HepG2 (cell line): ENCODE data around the gene C3orf62. TPM values are rescaled to one million over a fixed set of nuclear protein-coding genes. Genes with fewer than 3 reads are reported as not detected.

ENCODE experiments used
- ATAC-seq: fragments of 200-7000 bp; cut with Tn5 transposase; 3 replicates; pipeline ENCODE4 v1.9.1; 2020; ENCODE audit warnings: mild to moderate bottlenecking, moderate library complexity
- BruUV-seq: library from RNA; stranded (reverse); fragments of 400-500 nt; replicated peaks from 2 replicates; lab custom pipeline; 2021; lab: Mats Ljungman, UMichigan
- CTCF ChIA-PET: fragments of 300-600 bp; formaldehyde crosslinking; extraction: SDS; loops from one replicate; lab custom pipeline; 2021; ENCODE audit warnings: low total read pairs, inconsistent platforms, low intra/inter-chr PET ratio; lab: Yijun Ruan, JAX
- POLR2A ChIA-PET: fragments of 350-600 bp; sonication (Branson Sonifier 250); formaldehyde crosslinking; loops from one replicate; lab custom pipeline; 2020; ENCODE audit warnings: antibody characterized with exemption, inconsistent platforms; lab: Yijun Ruan, JAX
- DNase-seq: peaks from one replicate; pipeline ENCODE4 v3.0.0-alpha.2; 2015; ENCODE audit warnings: low spot score
- FAIRE-seq: peaks from 3 replicates; lab custom pipeline; 2011; peaks lifted over from hg19 to GRCh38; lab: Jason Lieb, UNC
- H2AFZ ChIP-seq: one replicate; pipeline ENCODE4 v1.6.1; 2011; ENCODE audit warnings: low read length, inconsistent platforms
- H3K27ac ChIP-seq: fragments of 300-600 bp; 3 replicates; pipeline ENCODE4 v1.8.0; 2011; ENCODE audit warnings: mixed run types, mild to moderate bottlenecking, mixed read lengths, low read length, inconsistent platforms; ENCODE audit not compliant: insufficient read depth; ENCODE audit errors: extremely low read length
- H3K27me3 ChIP-seq, 2 experiments: fragments of 200-600 bp in 1 of 2; 2 replicates in 1 of 2; 3 replicates in 1 of 2; pipeline versions ENCODE4 v1.6.0 to v1.8.0; 2011; ENCODE audit warnings: low read length in 2 of 2, mild to moderate bottlenecking in 2 of 2, moderate library complexity in 2 of 2, inconsistent platforms in 1 of 2; ENCODE audit not compliant: insufficient read depth in 2 of 2, control insufficient read depth in 1 of 2
- H3K36me3 ChIP-seq, 2 experiments: fragments of 200-600 bp in 1 of 2; replicated peaks in 1 of 2; 2 replicates in 1 of 2; 3 replicates in 1 of 2; pipeline versions ENCODE4 v1.5.1 to v1.8.0; 2011; ENCODE audit warnings: low read length in 2 of 2, inconsistent platforms in 1 of 2; ENCODE audit not compliant: insufficient read depth in 2 of 2, control insufficient read depth in 1 of 2
- H3K4me1 ChIP-seq: 2 replicates; pipeline ENCODE4 v1.5.1; 2012; ENCODE audit warnings: low read length, inconsistent platforms; ENCODE audit not compliant: insufficient read depth
- H3K4me2 ChIP-seq: 2 replicates; pipeline ENCODE4 v1.6.0; 2011; ENCODE audit warnings: low read depth, low read length, inconsistent platforms
- H3K4me3 ChIP-seq, 3 experiments: fragments of 200-600 bp in 1 of 3; sonication (generic), shearing (Covaris generic) in 1 of 3; replicated peaks in 1 of 3; 2 replicates each; pipeline ENCODE4 v1.5.1; 2011 to 2016; ENCODE audit warnings: low read length in 3 of 3, inconsistent platforms in 2 of 3, low read depth in 2 of 3, mild to moderate bottlenecking in 2 of 3, control low read depth in 1 of 3, mixed read lengths in 1 of 3; ENCODE audit not compliant: insufficient read depth in 1 of 3
- H3K79me2 ChIP-seq: one replicate; pipeline ENCODE4 v1.6.1; 2011; ENCODE audit warnings: low read length, inconsistent platforms; ENCODE audit not compliant: insufficient read depth
- H3K9ac ChIP-seq: 2 replicates; pipeline ENCODE4 v1.6.0; 2011; ENCODE audit warnings: mild to moderate bottlenecking, low read depth, low read length, inconsistent platforms; ENCODE audit not compliant: insufficient read depth
- H3K9me3 ChIP-seq: 2 replicates; pipeline ENCODE4 v1.5.1; 2012; ENCODE audit warnings: mild to moderate bottlenecking, low read length
- H4K20me1 ChIP-seq: 2 replicates; pipeline ENCODE4 v1.6.0; 2011; ENCODE audit warnings: inconsistent platforms, mild to moderate bottlenecking, low read length, moderate library complexity; ENCODE audit not compliant: insufficient read depth
- CBX5 ChIP-seq: sonication (generic); formaldehyde crosslinking; IDR thresholded peaks from 2 replicates; pipeline ENCODE4 v1.4.0; 2020; ENCODE audit warnings: missing genetic modification reagents, borderline replicate concordance
- CENPBD1 ChIP-seq: sonication (generic); formaldehyde crosslinking; IDR thresholded peaks from 2 replicates; pipeline ENCODE4 v1.8.0; 2022; ENCODE audit warnings: missing genetic modification reagents, low read depth, mild to moderate bottlenecking, borderline replicate concordance
- E2F2 ChIP-seq: sonication (generic); formaldehyde crosslinking; IDR thresholded peaks from 2 replicates; pipeline ENCODE4 v1.4.0; 2020; ENCODE audit warnings: missing genetic modification reagents, borderline replicate concordance
- EED ChIP-seq: sonication (generic); formaldehyde crosslinking; IDR thresholded peaks from 2 replicates; pipeline ENCODE4 v1.5.0; 2020; ENCODE audit warnings: mild to moderate bottlenecking, missing genetic modification reagents
- GATAD1 ChIP-seq: IDR thresholded peaks from 2 replicates; pipeline ENCODE4 v1.6.1; 2016; ENCODE audit warnings: missing genetic modification reagents, missing compliant biosample characterization
- MIER3 ChIP-seq: IDR thresholded peaks from 2 replicates; pipeline ENCODE4 v1.6.1; 2016; ENCODE audit warnings: missing compliant biosample characterization, borderline replicate concordance
- NFIC ChIP-seq: IDR thresholded peaks from 2 replicates; pipeline ENCODE4 v1.6.1; 2012; ENCODE audit warnings: mild to moderate bottlenecking, low read length, inconsistent platforms
- POLR2AphosphoS5 ChIP-seq: IDR thresholded peaks from 2 replicates; pipeline ENCODE4 v1.6.1; 2012; ENCODE audit warnings: low read depth, low read length
- SETDB1 ChIP-seq: sonication (generic); formaldehyde crosslinking; IDR thresholded peaks from 2 replicates; pipeline ENCODE4 v1.5.1; 2020; ENCODE audit warnings: missing genetic modification reagents, mild to moderate bottlenecking, borderline replicate concordance
- SIN3B ChIP-seq: fragments of 150-350 bp; IDR thresholded peaks from 2 replicates; pipeline ENCODE4 v1.6.1; 2014; ENCODE audit warnings: low read length
- ZFP36L2 ChIP-seq: sonication (generic); formaldehyde crosslinking; IDR thresholded peaks from 2 replicates; pipeline ENCODE4 v1.4.0; 2020; ENCODE audit warnings: missing genetic modification reagents
- ZNF441 ChIP-seq: sonication (generic); formaldehyde crosslinking; IDR thresholded peaks from 2 replicates; pipeline ENCODE4 v1.7.0; 2021; ENCODE audit warnings: missing genetic modification reagents, borderline replicate concordance
- ZNF501 ChIP-seq: sonication (generic); formaldehyde crosslinking; IDR thresholded peaks from 2 replicates; pipeline ENCODE4 v1.5.1; 2020; ENCODE audit warnings: mild to moderate bottlenecking, moderate library complexity, missing genetic modification reagents
- ZNF577 ChIP-seq: sonication (generic); formaldehyde crosslinking; IDR thresholded peaks from 2 replicates; pipeline ENCODE4 v1.4.0; 2020; ENCODE audit warnings: mild to moderate bottlenecking, low read depth, missing genetic modification reagents, borderline replicate concordance
- ZNF737 ChIP-seq: sonication (generic); formaldehyde crosslinking; IDR thresholded peaks from 2 replicates; pipeline ENCODE4 v1.5.0; 2020; ENCODE audit warnings: missing genetic modification reagents, mild to moderate bottlenecking, borderline replicate concordance
- ZNF784 ChIP-seq: sonication (generic); formaldehyde crosslinking; IDR thresholded peaks from 2 replicates; pipeline ENCODE4 v1.5.1; 2020; ENCODE audit warnings: missing genetic modification reagents, mild to moderate bottlenecking, borderline replicate concordance
- ZNF878 ChIP-seq: sonication (generic); formaldehyde crosslinking; IDR thresholded peaks from 2 replicates; pipeline ENCODE4 v1.8.1; 2023; ENCODE audit warnings: mild to moderate bottlenecking, missing genetic modification reagents, moderate library complexity
- ZNF883 ChIP-seq: sonication (generic); formaldehyde crosslinking; IDR thresholded peaks from 2 replicates; pipeline ENCODE4 v1.5.1; 2020; ENCODE audit warnings: mild to moderate bottlenecking, missing genetic modification reagents; ENCODE audit errors: not compliant biosample characterization
- WGBS: methylation state at CpG from one replicate; pipeline ENCODE4 v1.1.6; 2017; ENCODE audit warnings: low lambda C conversion rate; 5-methylcytosine and 5-hydroxymethylcytosine counted together
- in situ Hi-C: cut with HindIII; loops from 2 replicates; pipeline ENCODE4 v1.10.0; 2017; ENCODE audit warnings: low pct_unique_long_range_greater_than_20kb; ENCODE audit not compliant: extremely low pct_ligation_motif_present
- intact Hi-C: fragments of 100-400 bp; cut with micrococcal nuclease; formaldehyde crosslinking; loops from one replicate; pipeline ENCODE4 v1.10.0; 2022; ENCODE audit not compliant: unreplicated experiment
- polyA plus RNA-seq, 8 experiments: library from polyadenylated mRNA; depleted of rRNA in 3 of 8; stranded (reverse) in 7 of 8; unstranded in 1 of 8; fragments of >200 nt; fragmentation: Illumina TruSeq in 4 of 8; extraction: Trizol in 4 of 8; gene quantifications; 2 replicates each; pipeline versions ENCODE4 v1.2.1 to v1.2.3, GENCODE V29; 2011 to 2016; ENCODE audit warnings: low read depth in 4 of 8, missing spikeins in 1 of 8, mixed read lengths in 1 of 8; ENCODE audit not compliant: insufficient read depth in 1 of 8
- total RNA-seq, 5 experiments: library from RNA; depleted of rRNA; stranded (reverse); fragments of >200 nt; fragmentation: Illumina TruSeq; extraction: Trizol; gene quantifications; 2 replicates each; pipeline ENCODE4 v1.2.3, GENCODE V29; 2016; ENCODE audit warnings: low read depth in 1 of 5

Gene C3orf62
- total and polyA plus RNA-seq, 2 of the 13 experiments (the other 11 are each of a cell fraction or from before 2014, with no cell fraction given): 1.6 to 3.9 TPM

GRCh38 chr3:49310677-49311076 is 33.6 kb upstream of the C3orf62 start:
- ATAC-seq (no peak), FAIRE-seq (no peak), DNase-seq (no peak)
- Histone ChIP-seq H3K4me3 (no peak overlapping the region), H3K27me3 (no peaks in the 10 kb centered on the region), H3K27ac (no peak overlapping the region), H4K20me1 (no peaks in the 10 kb centered on the region), H3K36me3 (peaks cover 12 to 33% of the 10 kb centered on the region in 2 experiments; a peak in 4 of 5 replicates), H3K9me3 (no peaks in the 10 kb centered on the region), H3K4me2 (no peak overlapping the region), H3K79me2 (no peaks in the 10 kb centered on the region), H2AFZ (no peak overlapping the region), H3K9ac (no peak overlapping the region), H3K4me1 (no peaks in the 10 kb centered on the region)
- intact Hi-C loops (no loop called here), in situ Hi-C loops (no loop called here)
- TF ChIP-seq ZFP36L2 (CRISPR knock-in tag): no peak
- no peak for TF ChIP-seq CBX5 (CRISPR knock-in tag)
- TF ChIP-seq MIER3: no peak
- no peak for TF ChIP-seq ZNF883 (CRISPR knock-in tag)
- no peak for TF ChIP-seq ZNF878
- no peak for TF ChIP-seq ZNF501 (CRISPR knock-in tag)
- TF ChIP-seq NFIC: no peak
- TF ChIP-seq SETDB1 (CRISPR knock-in tag): no peak
- TF ChIP-seq CENPBD1 (CRISPR knock-in tag): no peak
- BruUV-seq: no TSS peak
- 100% methylated on average over 1 of the region's 1 CpG for WGBS
- CTCF ChIA-PET: no interaction called here
- POLR2A ChIA-PET: no interaction called here

GRCh38 chr3:49305608-49306007 is 28.6 kb upstream of the C3orf62 start:
- Histone ChIP-seq H3K4me2 (no peak overlapping the region), H3K9ac (no peak overlapping the region), H3K36me3 (peaks cover 15 to 44% of the 10 kb centered on the region in 2 experiments; a peak in 4 of 5 replicates), H3K4me1 (no peaks in the 10 kb centered on the region), H3K27ac (no peak overlapping the region), H3K27me3 (no peaks in the 10 kb centered on the region), H3K4me3 (no peak overlapping the region), H3K79me2 (no peaks in the 10 kb centered on the region), H3K9me3 (no peaks in the 10 kb centered on the region), H4K20me1 (no peaks in the 10 kb centered on the region), H2AFZ (no peak overlapping the region)
- intact Hi-C loops: no loop called here
- CTCF ChIA-PET: no interaction called here
- ATAC-seq (no peak), FAIRE-seq (no peak), DNase-seq (no peak)
- 97% methylated on average over 5 of the region's 5 CpGs for WGBS
- POLR2A ChIA-PET: no interaction called here
- BruUV-seq: no TSS peak
- in situ Hi-C loops: no loop called here
- TF ChIP-seq EED (CRISPR knock-in tag) (no peak), SIN3B (no peak), ZNF441 (CRISPR knock-in tag) (no peak), ZNF577 (no peak), ZNF784 (CRISPR knock-in tag) (no peak), E2F2 (CRISPR knock-in tag) (no peak), ZNF737 (CRISPR knock-in tag) (no peak), GATAD1 (no peak), CENPBD1 (CRISPR knock-in tag) (no peak), POLR2AphosphoS5 (no peak)
